Activated gamma-delta T cell treated with Interleukin-2 at 50 U/mL for 16 hours (primary cell): ENCODE data around the gene GBF1.

ENCODE experiments used
- DNase-seq: peaks from one replicate; pipeline ENCODE4 v3.0.0-alpha.2; 2020

The GBF1 gene

DNA sequence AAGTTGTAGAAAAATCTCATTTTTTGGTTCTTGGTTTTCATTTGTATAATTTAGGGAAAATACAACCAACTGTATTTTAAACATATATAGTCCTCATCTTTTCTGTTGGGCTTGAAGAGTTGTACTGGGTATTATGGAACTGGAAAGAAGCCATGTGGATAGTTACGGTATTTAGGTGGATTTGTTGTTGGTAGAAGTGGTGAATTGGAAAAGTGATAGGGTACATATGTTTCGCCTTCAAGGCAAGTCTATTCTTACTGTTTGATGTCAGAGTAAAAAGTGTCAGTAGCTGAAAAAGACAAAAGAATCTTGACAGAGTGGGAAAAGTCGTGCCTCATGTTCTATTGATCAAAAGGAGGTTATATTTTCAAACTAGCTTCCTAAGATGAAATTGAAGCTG, 64.6 kb downstream of the GBF1 start:
- no peak for DNase-seq

DNA sequence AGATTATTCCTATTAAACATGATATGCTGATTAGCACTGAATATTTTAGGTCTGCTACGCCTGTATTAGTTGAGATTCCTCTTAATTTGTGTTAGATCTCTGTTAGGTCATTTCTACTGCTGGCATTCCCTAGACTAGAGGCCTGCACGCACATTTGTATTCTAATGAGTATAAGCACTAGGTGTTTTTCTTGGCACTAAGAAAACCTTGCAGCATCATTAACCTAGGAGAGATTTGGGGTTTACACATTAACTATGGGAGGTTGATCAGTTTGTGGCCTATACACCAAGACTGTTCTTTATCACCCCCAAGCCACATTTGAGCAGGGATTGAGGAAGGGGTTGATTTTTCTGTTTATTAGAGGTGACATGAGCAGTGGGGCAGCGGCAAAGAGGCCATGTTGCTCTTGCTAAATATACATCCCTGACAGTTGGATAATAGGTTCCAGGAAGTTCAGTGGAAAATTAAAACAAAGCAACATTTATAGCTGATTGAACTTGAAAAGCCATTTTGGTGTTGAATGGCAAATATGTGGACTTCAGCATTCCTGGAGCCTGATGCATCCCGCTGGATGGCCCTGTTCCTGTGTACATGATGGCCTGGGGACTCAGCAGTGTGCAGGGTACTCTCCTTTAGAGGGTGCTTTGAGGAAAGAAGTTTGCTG, 65.2 kb downstream of the GBF1 start:
- no peak for DNase-seq

DNA sequence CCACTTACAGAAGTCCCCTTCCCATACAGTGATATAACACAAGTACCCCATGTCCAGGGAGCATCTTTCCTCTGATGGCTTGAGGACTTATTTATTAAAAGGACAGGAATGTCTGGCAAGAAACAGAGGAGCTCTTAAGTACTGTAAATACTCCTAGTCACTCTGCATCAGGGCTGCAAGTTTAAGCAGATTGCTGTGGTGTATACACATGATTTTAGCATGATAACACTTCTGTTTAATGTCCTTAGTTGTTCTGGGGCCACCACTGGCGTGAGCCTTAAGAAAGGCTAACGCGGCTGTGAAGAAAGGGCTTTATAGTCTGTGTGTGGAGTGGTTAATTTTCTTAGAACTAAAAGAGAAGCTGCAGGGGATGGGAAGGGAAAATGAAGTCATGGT, 65.7 kb downstream of the GBF1 start:
- no peak for DNase-seq

DNA sequence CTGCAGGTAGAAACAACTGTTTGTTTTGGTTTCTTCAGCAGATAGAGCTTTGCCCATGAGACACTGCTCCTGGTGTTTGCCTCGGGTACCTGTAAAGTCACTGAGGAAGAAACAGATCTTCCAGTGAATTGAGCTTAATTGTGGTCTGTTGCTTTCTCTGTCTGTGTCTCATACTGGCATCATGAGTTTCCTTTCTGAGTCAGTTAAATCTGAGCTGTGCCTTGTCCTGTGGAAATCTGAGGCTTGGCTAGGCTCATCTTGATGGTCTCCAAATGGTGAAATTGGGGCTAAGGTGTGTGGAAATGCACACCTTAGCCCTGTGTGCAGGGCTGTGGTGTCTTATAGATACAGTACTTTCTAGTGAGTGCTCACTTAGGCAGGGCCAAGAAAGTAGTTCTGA, 67.4 kb downstream of the GBF1 start:
- DNase-seq, result no peak

DNA sequence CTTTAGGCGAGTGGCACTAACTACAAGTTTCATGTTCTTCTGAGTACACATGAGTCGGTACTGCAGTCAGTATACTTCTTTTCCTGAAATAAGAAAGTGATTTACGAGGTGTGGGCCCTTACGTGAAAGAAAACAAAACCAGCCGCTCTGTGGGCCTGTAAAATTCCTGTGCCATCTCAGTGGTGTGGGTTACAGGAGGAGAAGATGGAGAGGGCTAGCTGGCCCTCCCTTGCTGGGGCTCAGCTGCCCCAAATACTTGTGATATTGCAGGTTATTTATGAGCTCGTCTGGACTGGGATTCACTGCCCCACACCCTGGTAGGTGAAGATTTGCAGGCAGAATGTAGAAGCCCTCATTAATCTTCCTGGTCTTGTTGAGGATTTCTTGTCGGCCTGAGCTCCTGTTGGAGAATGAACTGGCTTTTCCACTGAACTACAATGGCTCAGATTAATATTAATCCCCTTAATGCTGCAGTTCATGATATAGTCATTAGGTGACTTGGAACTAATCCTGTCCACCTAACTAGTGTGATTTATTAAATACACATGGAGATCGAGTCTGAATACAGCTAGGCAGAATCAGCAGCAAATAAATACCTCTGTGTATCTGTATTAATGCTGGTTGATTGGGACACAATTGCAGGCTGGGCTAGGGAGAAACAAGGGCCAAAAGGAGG, 68.0 kb downstream of the GBF1 start:
- DNase-seq, result no peak

DNA sequence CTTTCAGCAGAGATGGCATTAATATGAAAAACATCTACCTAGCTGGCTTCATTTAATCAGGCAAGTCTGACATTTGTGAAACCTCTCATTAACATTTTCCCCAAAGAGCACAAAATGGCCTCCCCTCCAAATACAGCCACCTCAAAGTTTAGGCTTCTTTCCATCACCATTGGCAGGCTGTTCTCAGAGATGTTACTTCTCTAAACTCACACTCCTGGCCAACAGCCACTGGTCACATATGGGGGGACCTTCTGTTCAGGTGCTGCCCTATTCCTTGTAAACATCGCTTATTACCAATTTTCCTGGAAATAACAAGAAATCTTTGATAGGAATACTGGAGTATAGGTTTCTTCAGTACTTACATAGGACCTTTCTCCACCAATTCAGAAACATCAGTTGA, 69.5 kb downstream of the GBF1 start:
- DNase-seq, result no peak

DNA sequence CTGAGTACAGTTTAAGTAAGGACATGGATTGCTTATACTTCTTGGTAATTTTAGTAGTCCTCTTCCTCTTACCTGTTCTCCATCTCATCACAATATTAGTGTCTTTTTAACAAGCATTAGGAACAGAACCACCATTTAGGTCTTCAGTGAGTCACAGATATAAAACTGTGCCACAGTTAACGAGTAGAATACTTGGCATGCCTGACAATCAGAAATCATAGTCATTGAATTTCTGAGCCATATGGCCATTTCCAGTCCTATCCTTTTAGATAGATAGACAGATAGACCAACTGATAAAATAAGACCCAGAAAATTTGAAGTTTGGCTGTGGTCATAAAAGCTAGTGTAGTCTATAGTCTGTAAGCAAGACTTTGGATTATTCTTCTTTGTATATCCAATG, 71.1 kb downstream of the GBF1 start:
- DNase-seq, result no peak

DNA sequence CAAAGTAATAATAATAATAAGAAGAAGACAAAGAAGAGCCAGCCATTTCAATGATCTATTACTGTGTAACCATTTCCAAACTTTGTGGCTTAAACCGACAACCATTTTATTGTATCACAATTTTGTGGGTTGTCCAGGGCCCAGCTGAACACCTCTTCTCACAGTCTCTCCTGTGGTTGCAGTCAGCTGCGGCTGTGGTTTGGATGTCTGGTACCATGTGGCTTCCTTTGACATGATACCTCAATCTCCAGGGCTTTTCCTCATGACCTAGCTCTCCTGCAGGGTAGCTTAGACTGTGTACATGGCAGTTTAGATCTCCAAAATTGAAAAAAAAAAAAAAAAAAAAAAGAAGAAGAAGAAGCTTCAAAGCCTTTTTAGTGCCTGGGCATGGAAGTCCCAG, 77.6 kb downstream of the GBF1 start:
- peak; percentile 30 for DNase-seq

DNA sequence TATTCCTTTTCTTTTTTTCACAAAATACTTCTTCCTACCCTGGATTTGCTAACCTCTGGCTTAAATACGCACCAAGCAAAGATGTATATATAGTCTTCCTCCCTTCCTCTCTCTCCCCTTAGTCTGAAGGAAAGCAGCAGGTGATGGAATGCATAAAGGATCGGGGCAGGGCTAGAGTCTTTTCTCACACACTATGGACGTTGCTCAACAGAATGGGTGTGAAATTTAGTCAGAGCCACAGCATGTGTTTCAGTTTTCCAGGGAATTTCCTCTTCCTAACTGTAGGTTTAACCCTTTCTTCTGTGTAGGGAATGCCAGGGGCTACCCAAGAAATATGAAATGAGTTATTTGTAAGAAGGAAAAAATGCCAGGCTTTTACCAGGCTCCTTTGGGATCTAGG, 78.7 kb downstream of the GBF1 start:
- DNase-seq, result no peak

DNA sequence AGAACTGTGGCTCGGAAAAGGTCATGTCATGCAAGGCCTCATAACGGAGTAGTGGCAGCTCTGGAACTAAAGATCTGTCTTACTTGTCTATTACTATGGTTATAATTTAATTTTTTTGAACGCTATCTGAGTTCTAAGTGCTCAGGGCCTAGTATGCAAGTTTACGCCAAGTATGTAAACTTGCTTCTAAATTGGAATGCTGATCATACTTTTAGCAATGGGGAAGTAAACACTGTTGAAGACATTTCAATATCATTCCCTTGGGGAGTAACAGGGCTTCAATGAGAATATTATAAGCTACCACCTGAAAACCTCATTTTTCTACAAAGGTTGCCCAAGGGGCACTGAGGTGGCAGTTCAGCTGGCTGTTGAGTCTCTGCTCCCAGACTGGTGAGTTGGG, 80.7 kb downstream of the GBF1 start:
- DNase-seq, result no peak

DNA sequence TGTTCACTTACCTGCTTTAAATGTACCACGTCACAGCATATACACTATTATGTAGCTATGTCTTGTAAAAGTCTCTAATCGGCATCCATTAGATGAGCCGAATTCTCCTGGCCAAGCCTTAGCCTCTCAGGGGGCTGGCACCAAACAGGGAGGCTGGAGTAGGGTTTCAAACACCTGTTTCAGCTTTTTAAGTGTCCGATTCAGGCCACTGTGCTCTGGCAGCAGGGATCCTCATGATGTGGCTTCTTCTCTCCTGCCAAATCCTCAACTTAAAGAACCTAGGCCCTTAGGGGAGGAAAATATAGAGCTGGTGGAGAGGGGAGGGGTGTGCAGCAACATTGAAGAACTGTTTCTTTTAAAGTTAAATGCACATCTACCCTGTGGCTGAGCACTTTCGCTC, 81.7 kb downstream of the GBF1 start:
- no peak for DNase-seq

DNA sequence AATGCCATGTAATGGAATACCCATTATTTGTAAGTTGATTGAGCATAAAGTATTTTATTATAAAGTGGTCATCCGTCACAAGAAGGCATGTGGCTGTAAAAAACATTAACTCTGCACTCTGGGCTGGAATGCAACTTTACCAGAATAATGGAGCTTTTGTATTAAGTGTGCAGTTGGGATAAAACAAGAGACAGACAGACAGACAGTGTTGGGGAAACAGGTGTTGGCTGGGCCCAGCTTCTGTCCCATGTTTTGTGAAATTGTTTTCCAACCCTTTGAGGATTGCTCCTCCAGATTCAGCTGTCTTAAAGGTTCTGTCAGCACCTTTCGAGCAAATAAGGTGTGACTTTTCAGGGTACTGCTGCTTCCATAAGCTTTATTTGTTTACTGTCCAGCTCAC, 82.3 kb downstream of the GBF1 start:
- DNase-seq, result no peak

DNA sequence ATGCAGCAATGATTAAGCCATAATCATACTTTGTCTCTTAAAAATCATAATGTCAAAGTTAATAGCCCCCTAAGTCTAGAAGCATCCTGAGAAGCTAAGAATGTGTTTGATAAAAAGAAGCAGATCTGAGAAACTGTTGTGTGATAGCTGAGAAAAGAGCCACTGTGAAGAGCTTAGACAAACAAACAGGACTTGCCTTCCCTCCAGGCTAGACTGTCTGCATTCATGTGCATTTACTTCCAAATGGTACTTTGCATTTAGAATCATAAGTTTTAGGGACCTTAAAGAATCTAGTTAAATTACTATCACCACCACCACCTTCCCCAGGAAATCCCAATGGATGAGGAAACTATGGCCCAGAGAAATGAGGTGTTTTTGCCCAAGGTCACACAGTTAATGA, 87.4 kb downstream of the GBF1 start:
- no peak for DNase-seq

DNA sequence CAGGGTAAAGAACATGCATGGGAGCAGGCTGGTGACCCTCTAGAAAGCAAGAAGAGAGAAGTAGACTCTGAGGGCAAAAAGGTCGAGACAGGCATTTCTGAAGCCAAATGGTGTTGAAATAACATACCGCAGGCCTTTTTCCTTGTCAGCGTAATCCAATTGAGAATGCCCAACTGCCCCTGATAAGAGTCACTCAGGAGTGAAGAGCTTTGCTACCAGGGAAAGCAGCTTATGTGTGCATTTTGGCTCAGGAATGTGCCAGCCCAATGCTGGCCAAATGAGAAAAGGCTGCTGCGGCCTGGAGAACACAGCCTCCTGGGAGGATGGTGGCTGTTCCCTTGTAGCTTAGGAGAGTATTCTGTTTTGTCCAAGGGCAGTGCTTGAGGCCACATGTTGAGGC, 88.8 kb downstream of the GBF1 start:
- no peak for DNase-seq

DNA sequence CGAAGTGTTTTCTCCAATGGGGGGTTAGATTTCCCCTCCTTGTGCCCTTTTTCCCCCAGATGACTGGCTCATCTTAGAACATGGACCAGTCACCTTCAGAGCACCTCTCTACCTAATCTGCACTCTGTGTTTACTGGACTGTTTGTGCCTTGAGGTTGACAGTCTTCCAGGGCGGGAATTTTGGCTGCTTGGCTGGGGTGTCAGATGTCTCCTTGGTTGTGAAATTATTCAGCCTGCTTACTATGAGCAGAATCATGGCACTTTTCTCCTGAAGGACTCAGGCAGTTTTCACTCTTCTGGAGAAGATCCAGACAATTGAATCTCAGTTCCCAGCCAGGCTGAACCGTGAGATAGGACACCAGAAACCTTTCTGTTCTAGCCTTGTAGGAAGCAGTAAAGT, 89.9 kb downstream of the GBF1 start:
- no peak for DNase-seq

DNA sequence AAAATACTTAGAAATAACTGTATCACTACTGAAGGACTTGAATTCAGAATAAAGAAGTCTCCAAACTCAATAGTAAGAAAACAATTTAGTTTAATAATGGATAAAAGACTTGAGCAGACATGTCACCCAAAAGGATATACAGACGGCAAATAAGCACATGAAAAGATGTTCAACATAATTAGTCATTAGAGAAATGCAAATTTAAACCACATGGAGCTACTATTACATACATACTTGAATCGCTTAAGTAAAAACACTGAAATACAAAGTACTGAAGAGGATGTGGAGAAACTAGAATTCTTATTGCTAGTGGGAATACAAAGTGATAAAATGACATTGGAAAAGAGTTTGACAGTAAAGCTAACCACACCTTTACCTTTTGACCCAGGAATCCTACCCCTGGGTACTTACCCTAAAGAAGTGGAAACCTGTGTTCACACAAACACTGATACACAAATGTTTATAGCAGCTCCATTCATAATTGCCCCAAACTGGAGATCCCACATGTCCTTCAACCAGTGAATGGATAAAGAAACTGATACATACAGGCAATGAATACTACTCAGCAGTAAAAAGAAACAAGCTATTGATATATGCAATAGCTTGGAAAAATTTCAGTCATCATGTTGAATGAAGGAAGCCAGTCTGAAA, 95.8 kb downstream of the GBF1 start:
- no peak for DNase-seq

DNA sequence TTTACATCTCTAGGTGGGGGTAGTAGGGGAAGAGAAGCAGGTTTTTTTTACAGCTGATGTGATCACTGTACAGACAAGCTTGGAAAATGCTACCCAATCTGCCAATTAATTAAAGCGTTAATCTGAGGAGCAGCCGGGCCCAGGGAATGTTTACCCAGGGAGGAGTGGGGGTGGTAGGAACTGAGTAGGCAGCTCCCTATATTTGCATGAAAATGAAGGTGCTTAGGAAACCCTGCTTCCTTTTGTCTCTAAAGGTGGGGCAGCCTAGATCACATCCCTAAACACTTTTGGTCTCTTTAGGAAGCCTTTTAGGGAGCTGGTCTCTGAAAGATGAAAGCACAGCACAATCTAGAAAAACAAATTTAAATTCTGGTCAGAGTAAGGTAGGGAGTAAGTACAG, 97.1 kb downstream of the GBF1 start:
- no peak for DNase-seq

DNA sequence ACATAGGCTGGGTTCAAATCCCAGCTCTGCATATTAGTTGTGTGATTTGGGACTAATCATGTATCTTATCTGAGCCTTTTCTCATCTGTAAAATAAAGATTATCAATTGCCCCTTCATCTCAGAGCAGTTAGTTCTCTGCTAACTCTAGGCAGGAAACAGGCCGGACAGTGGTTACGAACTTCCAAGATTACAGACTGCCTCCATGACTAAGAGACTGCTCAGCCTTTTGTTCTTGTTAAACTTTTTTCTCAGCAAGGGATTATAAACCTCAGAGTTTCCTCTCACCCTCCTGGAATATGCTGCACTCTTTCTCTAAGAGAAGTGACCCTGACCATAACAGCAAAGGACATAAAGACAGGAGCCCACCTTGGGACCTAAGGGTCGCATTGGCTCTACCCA, 97.6 kb downstream of the GBF1 start:
- DNase-seq, result no peak

DNA sequence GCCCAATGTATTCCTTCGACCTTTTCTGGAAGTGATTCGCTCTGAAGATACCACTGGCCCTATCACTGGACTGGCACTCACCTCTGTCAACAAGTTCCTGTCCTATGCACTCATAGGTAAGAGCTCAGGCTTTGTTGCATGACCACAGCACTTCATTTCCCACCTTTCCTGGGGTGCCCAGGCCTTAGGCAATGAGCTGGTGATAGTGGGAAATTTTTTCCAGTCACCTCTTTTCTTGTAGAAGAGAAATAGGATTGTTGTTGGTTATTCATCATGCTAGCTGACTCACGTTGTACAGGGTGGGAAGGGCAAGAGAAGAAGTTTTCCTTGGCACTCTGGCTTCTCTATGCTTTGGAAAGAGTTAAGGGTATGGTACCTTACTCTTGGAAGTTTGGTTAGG, 98.7 kb downstream of the GBF1 start:
- no peak for DNase-seq

DNA sequence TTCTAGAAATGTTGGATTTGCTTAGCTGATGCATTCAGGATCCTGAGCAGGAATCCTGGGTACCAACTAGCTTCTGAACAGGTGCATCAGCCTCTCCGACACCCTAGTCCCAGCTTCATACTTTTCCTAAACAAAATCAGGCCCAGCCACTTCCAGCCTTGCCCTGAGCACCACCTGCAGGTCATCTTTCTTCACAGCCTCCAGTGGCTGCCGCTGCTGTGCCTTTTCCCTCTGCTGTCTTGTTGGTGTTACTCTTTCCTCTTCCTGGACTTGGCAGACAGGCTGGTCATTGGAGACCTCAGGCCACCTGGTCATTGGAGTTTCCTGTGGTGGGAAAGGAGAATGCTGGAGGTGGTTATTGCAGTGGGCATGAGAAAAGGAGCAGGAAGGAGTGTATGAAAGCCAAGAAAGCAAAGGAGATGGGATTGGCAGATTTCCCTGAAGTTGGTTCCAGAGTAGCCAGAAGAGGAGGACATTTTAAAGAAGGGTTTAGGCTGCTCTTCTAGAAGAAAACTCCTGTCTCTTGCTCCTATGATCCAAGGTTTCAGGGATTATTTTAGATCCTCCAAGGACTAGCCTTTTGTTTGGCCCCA, 102.0 kb downstream of the GBF1 start:
- no peak for DNase-seq

DNA sequence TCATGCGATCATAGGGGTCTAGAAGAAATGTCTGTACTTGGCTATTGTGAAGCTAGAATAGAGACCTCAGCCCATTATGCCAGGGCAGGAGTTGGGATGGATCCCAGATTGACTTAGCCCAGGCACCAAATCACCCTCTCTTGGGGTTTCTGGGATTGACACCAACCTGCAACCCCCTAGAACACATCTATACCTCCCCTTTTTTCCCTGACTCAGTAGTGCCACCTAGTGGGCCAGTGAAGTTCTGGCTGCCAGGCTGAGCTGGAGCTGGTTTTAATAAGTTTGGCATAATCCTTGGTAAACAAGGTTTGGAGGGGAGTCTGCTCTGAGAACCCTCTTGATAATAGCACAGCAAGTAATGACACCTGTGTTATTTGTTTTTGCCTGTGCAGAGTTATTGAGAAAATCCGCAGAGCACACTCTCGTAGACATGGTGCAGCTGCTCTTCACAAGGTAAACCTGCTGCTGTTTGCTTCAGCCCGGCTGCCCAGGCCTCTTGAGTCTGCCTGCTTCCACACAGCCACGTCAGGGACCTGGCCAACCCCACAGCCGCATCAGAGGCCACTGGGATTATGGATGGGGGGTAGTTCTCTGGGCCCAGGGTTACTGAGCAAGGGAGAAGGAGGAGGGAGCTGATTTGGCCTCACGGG, 106.9 kb downstream of the GBF1 start:
- peak; percentile 70 for DNase-seq

DNA sequence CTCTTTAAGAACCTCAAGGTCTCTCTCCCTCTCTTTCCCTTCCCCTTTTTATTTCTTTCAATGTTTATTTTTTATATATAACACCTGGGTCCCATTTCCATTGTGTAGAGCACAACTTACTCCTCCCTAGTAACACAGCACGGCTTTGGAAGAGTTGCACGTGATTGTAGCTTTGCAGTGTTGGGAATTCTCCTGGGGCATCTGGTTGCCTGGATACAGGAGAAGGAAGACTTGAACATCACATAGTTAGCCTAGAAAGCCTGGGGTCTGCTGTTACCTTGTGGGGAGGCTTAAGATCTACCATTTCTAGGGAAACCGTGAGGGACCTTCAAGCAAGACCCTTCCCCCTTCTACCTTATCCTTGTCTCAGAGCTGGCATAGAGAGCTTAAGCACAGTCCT, 109.1 kb downstream of the GBF1 start:
- no peak for DNase-seq

DNA sequence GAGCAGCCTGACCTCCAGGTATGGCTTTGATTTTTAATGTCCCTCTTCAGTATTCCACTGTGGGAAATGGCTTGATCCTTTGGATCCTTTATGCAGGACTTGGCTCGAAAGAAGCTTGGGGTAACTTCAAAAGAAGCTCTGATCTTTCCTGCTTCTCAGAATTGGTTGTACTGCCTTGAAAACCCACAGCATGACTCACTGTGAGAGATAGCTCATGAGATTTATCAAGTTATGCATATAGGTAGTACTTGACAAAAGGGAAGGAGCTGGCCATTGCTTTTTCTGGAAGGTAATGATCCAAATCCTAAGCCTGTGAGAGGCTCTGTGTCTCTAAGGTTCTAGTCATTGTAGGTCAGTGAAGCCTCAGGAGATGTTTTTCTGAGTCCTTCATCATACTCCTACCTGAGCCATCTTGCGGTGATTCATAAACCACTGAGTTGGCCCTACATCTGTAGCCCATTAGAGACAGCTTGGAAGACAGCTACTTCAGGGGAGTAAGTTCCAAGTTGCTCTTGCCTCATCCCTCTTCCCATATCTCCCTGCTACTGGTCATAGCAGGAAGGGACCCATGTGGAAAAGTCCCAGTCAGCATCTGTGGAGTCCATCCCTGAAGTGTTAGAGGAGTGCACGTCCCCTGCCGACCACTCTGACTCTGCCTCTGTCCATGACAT, 113.5 kb downstream of the GBF1 start:
- DNase-seq, result no peak
